NCI-H128 (cell line): ENCODE data around the gene TRIM48.
"Not testable (repeated sequence)": the region's sequence is repeated elsewhere in the genome, so short reads cannot be mapped to it uniquely, and the experiment has no call there.

Experiments used
- DNase-seq: peaks from one replicate; lab custom pipeline; 2025; ENCODE audit not compliant: unreplicated experiment; lab: John Stamatoyannopoulos, UW

TRIM48 gene, protein sequence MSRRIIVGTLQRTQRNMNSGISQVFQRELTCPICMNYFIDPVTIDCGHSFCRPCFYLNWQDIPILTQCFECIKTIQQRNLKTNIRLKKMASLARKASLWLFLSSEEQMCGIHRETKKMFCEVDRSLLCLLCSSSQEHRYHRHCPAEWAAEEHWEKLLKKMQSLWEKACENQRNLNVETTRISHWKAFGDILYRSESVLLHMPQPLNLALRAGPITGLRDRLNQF

DNA sequence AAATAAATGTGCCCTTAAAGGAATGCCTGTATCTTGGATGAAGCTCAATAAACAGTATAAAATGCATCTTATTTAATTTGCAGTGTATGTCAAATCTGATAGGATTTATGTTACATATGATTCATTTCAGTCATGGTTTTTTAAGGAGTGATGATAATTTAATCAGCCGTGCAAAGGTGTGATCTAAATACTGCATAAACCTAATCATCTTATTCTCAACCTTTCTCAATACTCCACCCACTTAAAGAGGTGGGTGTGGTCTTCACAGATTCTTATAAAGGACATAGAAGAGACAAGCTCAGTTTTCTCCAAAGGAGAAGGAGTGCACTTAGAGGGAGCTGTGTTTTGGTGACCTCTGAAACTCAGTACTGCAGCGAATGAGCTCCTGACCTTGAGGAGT is at the start of gene TRIM48:
TSS of gene TRIM48 (plus strand) at position 301 of the 400 bp plus-strand sequence. CDS start 113 bp downstream, outside the sequence.
- DNase-seq = not testable (repeated sequence)

- not testable (repeated sequence) for DNase-seq
Measured at GRCh38 chr11:55238316-55238715, 23.6 kb upstream of the TRIM48 start.

- DNase-seq = no peak
Measured at GRCh38 chr11:55263081-55263480, 1.1 kb downstream of the TRIM48 start.
